B cell (primary cell): Measurements from ENCODE around the gene ANKS1B. TPM values are rescaled to one million over a fixed set of nuclear protein-coding genes. Genes with fewer than 3 reads are reported as not detected.

ENCODE experiments used
- ATAC-seq: fragments of 200-7000 bp; cut with Tn5 transposase; one replicate; pipeline ENCODE4 v1.10.0; 2021; ENCODE audit warnings: low read depth, mild to moderate bottlenecking, moderate number of reproducible peaks, moderate library complexity
- CTCF ChIA-PET: fragments of 350-600 bp; sonication (Branson Sonifier 250); formaldehyde crosslinking; loops from one replicate; lab custom pipeline; 2021; ENCODE audit warnings: antibody characterized with exemption, inconsistent platforms; lab: Charles Lee
- POLR2A ChIA-PET: fragments of 350-600 bp; sonication (Branson Sonifier 250); formaldehyde crosslinking; loops from one replicate; lab custom pipeline; 2021; ENCODE audit warnings: antibody characterized with exemption; lab: Charles Lee
- DNase-seq: peaks from one replicate; pipeline ENCODE4 v3.0.0; 2013
- H2AFZ ChIP-seq: 2 replicates; pipeline ENCODE4 v1.6.1; 2012; ENCODE audit warnings: mild to moderate bottlenecking, low read depth, low read length; ENCODE audit not compliant: insufficient read depth, poor library complexity, severe bottlenecking
- H3K27ac ChIP-seq, 2 donors: 1 replicate in 1 of 2; 2 replicates in 1 of 2; pipeline ENCODE4 v1.5.1; 2012 to 2013; ENCODE audit warnings: low read length in 2 of 2, mild to moderate bottlenecking in 2 of 2, moderate library complexity in 1 of 2
- H3K27me3 ChIP-seq, 4 experiments: fragments of 200-600 bp in 1 of 4; sonication (generic) in 1 of 4; replicated peaks in 1 of 4; 1 replicate in 2 of 4; 2 replicates in 2 of 4; pipeline versions ENCODE4 v1.6.1 to v1.7.0; 2013 to 2016; ENCODE audit warnings: low read length in 3 of 4, mild to moderate bottlenecking in 2 of 4, mixed read lengths in 1 of 4, moderate library complexity in 1 of 4; ENCODE audit not compliant: insufficient read depth in 4 of 4, control insufficient read depth in 3 of 4; ENCODE audit errors: control extremely low read depth in 1 of 4
- H3K36me3 ChIP-seq, 2 experiments: replicated peaks in 1 of 2; 1 replicate in 1 of 2; 2 replicates in 1 of 2; pipeline versions ENCODE4 v1.6.1 to v1.7.1; 2013; ENCODE audit warnings: low read length in 1 of 2; ENCODE audit not compliant: insufficient read depth in 2 of 2, control insufficient read depth in 1 of 2; ENCODE audit errors: control extremely low read depth in 1 of 2, extremely low read depth in 1 of 2
- H3K4me1 ChIP-seq, 2 donors: fragments of 200-600 bp in 1 of 2; sonication (generic) in 1 of 2; 1 replicate in 1 of 2; 2 replicates in 1 of 2; pipeline versions ENCODE4 v1.5.1 to v1.6.1; 2013 to 2017; ENCODE audit warnings: low read length in 2 of 2; ENCODE audit not compliant: control insufficient read depth in 2 of 2, insufficient read depth in 2 of 2
- H3K4me2 ChIP-seq: replicated peaks from 2 replicates; pipeline ENCODE3; 2012; ENCODE audit warnings: mild to moderate bottlenecking, low read depth, low read length; ENCODE audit not compliant: poor library complexity, severe bottlenecking
- H3K4me3 ChIP-seq, 5 experiments: fragments of 200-600 bp in 1 of 5; sonication (generic) in 1 of 5; 1 replicate in 3 of 5; 2 replicates in 2 of 5; pipeline versions ENCODE4 v1.5.1 to v1.7.0; 2011 to 2016; ENCODE audit warnings: low read length in 4 of 5, mild to moderate bottlenecking in 4 of 5, low read depth in 2 of 5, control low read depth in 1 of 5, moderate library complexity in 1 of 5; ENCODE audit not compliant: insufficient read depth in 1 of 5; ENCODE audit errors: control extremely low read depth in 1 of 5, extremely low read depth in 1 of 5
- H3K79me2 ChIP-seq: fragments of 200-600 bp; sonication (generic); one replicate; pipeline ENCODE4 v1.6.0; 2016; ENCODE audit warnings: low read length; ENCODE audit not compliant: control insufficient read depth, insufficient read depth
- H3K9ac ChIP-seq: fragments of 200-600 bp; sonication (generic); 2 replicates; pipeline ENCODE4 v1.6.1; 2017; ENCODE audit warnings: mild to moderate bottlenecking, low read length, moderate library complexity
- H3K9me3 ChIP-seq, 3 donors: one replicate each; pipeline versions ENCODE4 v1.6.1 to v1.7.1; 2013; ENCODE audit warnings: low read length in 2 of 3; ENCODE audit not compliant: control insufficient read depth in 2 of 3, insufficient read depth in 1 of 3; ENCODE audit errors: control extremely low read depth in 1 of 3
- H4K20me1 ChIP-seq: 2 replicates; pipeline ENCODE4 v1.6.0; 2012; ENCODE audit warnings: mild to moderate bottlenecking, low read length; ENCODE audit not compliant: insufficient read depth, control insufficient read depth, poor library complexity, severe bottlenecking
- H3K27ac Mint-ChIP-seq: one replicate; pipeline ENCODE4 v1.8.0; 2021; ENCODE audit warnings: mixed read lengths
- H3K27me3 Mint-ChIP-seq: one replicate; pipeline ENCODE4 v1.8.0; 2021; ENCODE audit warnings: mixed read lengths
- H3K4me1 Mint-ChIP-seq: one replicate; pipeline ENCODE4 v1.8.0; 2021; ENCODE audit warnings: mixed read lengths
- H3K4me3 Mint-ChIP-seq: one replicate; pipeline ENCODE4 v1.8.0; 2021; ENCODE audit warnings: mixed read lengths
- H3K9me3 Mint-ChIP-seq: one replicate; pipeline ENCODE4 v1.8.0; 2022; ENCODE audit warnings: mixed read lengths; ENCODE audit not compliant: insufficient read depth
- CTCF ChIP-seq: fragments of 200-600 bp; IDR thresholded peaks from one replicate; pipeline ENCODE4 v1.8.0; 2022; ENCODE audit warnings: antibody characterized with exemption, mild to moderate bottlenecking
- EZH2 ChIP-seq: IDR thresholded peaks from 2 replicates; pipeline ENCODE4 v1.6.1; 2012; ENCODE audit warnings: borderline replicate concordance, low read depth, mild to moderate bottlenecking, moderate library complexity, low read length; ENCODE audit not compliant: insufficient read depth, poor library complexity, severe bottlenecking
- WGBS: methylation state at CpG from one replicate; pipeline ENCODE4 v1.1.5; 2013; ENCODE audit warnings: missing lambda C conversion rate; ENCODE audit not compliant: insufficient coverage; 5-methylcytosine and 5-hydroxymethylcytosine counted together
- intact Hi-C: fragments of 100-400 bp; cut with micrococcal nuclease; formaldehyde crosslinking; loops from one replicate; pipeline ENCODE4 v1.10.0; 2022
- polyA plus RNA-seq: library from polyadenylated mRNA; depleted of rRNA; stranded (reverse); fragments of >200 nt; gene quantifications from 2 replicates; pipeline ENCODE4 v1.2.3, GENCODE V29; 2012
- total RNA-seq, 2 donors: library from RNA; stranded (reverse); fragments of 120-200 nt in 1 of 2; gene quantifications; 1 replicate in 1 of 2; 2 replicates in 1 of 2; pipeline versions ENCODE4 v1.2.3 to v1.2.4, GENCODE V29; 2013 to 2022

The ANKS1B gene
- total and polyA plus RNA-seq, 2 donors (not counting 1 experiment from before 2014, with no cell fraction given) = not detected

GRCh38 chr12:98980508-98980907 is 1004.2 kb downstream of the ANKS1B start:
- H3K9me3 Mint-ChIP-seq = no peaks in the 10 kb centered on the region
- intact Hi-C loops = no loop called here
- no peak for DNase-seq
- no peak overlapping the region for H3K4me2 ChIP-seq
- no peak overlapping the region for H3K27ac Mint-ChIP-seq
- no peaks in the 10 kb centered on the region for H3K79me2 ChIP-seq
- ChIA-PET CTCF (no interaction called here), POLR2A (no interaction called here)
- no peak overlapping the region for H3K4me3 Mint-ChIP-seq
- no peaks in the 10 kb centered on the region for H3K4me1 Mint-ChIP-seq
- no peaks in the 10 kb centered on the region for H3K27me3 Mint-ChIP-seq
- no peak overlapping the region for H3K27ac ChIP-seq
- no peak overlapping the region for H3K4me3 ChIP-seq
- H4K20me1 ChIP-seq = no peaks in the 10 kb centered on the region
- peaks cover 0 to 4% (median 1%) of the 10 kb centered on the region in 3 donors for H3K9me3 ChIP-seq
- no peak for ATAC-seq
- no peak for TF ChIP-seq CTCF
- no peak for TF ChIP-seq EZH2
- no peaks in the 10 kb centered on the region for H3K27me3 ChIP-seq
- H3K9ac ChIP-seq = no peak overlapping the region
- H2AFZ ChIP-seq = no peak overlapping the region
- no peaks in the 10 kb centered on the region for H3K4me1 ChIP-seq
- no peaks in the 10 kb centered on the region for H3K36me3 ChIP-seq

- Histone ChIP-seq H3K9ac (no peak overlapping the region), H3K4me3 (no peak overlapping the region), H4K20me1 (no peaks in the 10 kb centered on the region), H3K27me3 (no peaks in the 10 kb centered on the region), H3K4me2 (no peak overlapping the region), H3K9me3 (no peaks in the 10 kb centered on the region), H3K79me2 (no peaks in the 10 kb centered on the region), H3K36me3 (no peaks in the 10 kb centered on the region), H3K4me1 (no peaks in the 10 kb centered on the region), H3K27ac (no peak overlapping the region), H2AFZ (no peak overlapping the region)
- intact Hi-C loops = no loop called here
- H3K9me3 Mint-ChIP-seq = no peaks in the 10 kb centered on the region
- H3K27me3 Mint-ChIP-seq = no peaks in the 10 kb centered on the region
- ChIA-PET CTCF (no interaction called here), POLR2A (no interaction called here)
- TF ChIP-seq CTCF (no peak), EZH2 (no peak)
- H3K27ac Mint-ChIP-seq = no peak overlapping the region
- no peak for DNase-seq
- no CpG with 5 or more reads among the region's 2 CpGs for WGBS
- H3K4me1 Mint-ChIP-seq = no peaks in the 10 kb centered on the region
- no peak overlapping the region for H3K4me3 Mint-ChIP-seq
- ATAC-seq = no peak
Measured at GRCh38 chr12:98977186-98977585, 1007.5 kb downstream of the ANKS1B start.
